Chondrocyte (in vitro differentiated cells): ENCODE data around the gene C4orf54. TPM values are rescaled to one million over a fixed set of nuclear protein-coding genes. Genes with fewer than 3 reads are reported as not detected.

Experiments
- DNase-seq: peaks from one replicate; pipeline ENCODE4 v3.0.0; 2021; ENCODE audit warnings: mixed read lengths, low spot score
- H3K27ac Mint-ChIP-seq: one replicate; pipeline ENCODE4 v1.8.0; 2021; ENCODE audit warnings: mild to moderate bottlenecking, moderate library complexity, mixed read lengths; ENCODE audit not compliant: unreplicated experiment
- H3K27me3 Mint-ChIP-seq: 2 replicates; pipeline ENCODE4 v1.8.0; 2021; ENCODE audit warnings: low read depth, mixed read lengths
- H3K36me3 Mint-ChIP-seq: 2 replicates; pipeline ENCODE4 v1.8.0; 2021; ENCODE audit warnings: low read depth, mixed read lengths
- H3K4me1 Mint-ChIP-seq: 2 replicates; pipeline ENCODE4 v1.8.0; 2021; ENCODE audit warnings: low read depth, mild to moderate bottlenecking, mixed read lengths
- H3K4me3 Mint-ChIP-seq: one replicate; pipeline ENCODE4 v1.8.0; 2021; ENCODE audit warnings: mild to moderate bottlenecking, moderate library complexity, mixed read lengths; ENCODE audit not compliant: unreplicated experiment
- H3K9me3 Mint-ChIP-seq: 2 replicates; pipeline ENCODE4 v1.8.0; 2021; ENCODE audit warnings: low read depth, mixed read lengths
- CTCF ChIP-seq: fragments of 200-600 bp; sonication (generic); IDR thresholded peaks from 2 replicates; pipeline ENCODE4 v1.5.0; 2021; ENCODE audit warnings: antibody characterized with exemption, mild to moderate bottlenecking, moderate library complexity
- total RNA-seq: library from RNA; stranded (reverse); gene quantifications from 3 replicates; pipeline ENCODE4 v1.2.1, GENCODE V29; 2021

The C4orf54 gene
- total RNA-seq, 1 donor from 2014 or later = not detected

- no peak overlapping the region for H3K4me3 Mint-ChIP-seq
- TF ChIP-seq CTCF = no peak
- no peak overlapping the region for H3K27ac Mint-ChIP-seq
- H3K36me3 Mint-ChIP-seq = no peaks in the 10 kb centered on the region
- no peak for DNase-seq
- peaks cover 14% of the 10 kb centered on the region for H3K27me3 Mint-ChIP-seq
- no peaks in the 10 kb centered on the region for H3K9me3 Mint-ChIP-seq
- no peaks in the 10 kb centered on the region for H3K4me1 Mint-ChIP-seq
These were observed 21.2 kb downstream of the C4orf54 start for GRCh38 chr4:99636422-99636821.

- Mint-ChIP-seq H3K4me3 (no peak overlapping the region), H3K9me3 (no peaks in the 10 kb centered on the region), H3K27ac (no peak overlapping the region), H3K36me3 (no peaks in the 10 kb centered on the region), H3K27me3 (peaks cover 14% of the 10 kb centered on the region), H3K4me1 (no peaks in the 10 kb centered on the region)
- no peak for TF ChIP-seq CTCF
- DNase-seq = no peak
These were observed 22.0 kb downstream of the C4orf54 start for GRCh38 chr4:99635601-99636000.

- Mint-ChIP-seq H3K4me1 (no peaks in the 10 kb centered on the region), H3K9me3 (no peaks in the 10 kb centered on the region), H3K36me3 (no peaks in the 10 kb centered on the region)
These were observed 22.8 kb downstream of the C4orf54 start for GRCh38 chr4:99634742-99635360.

GRCh38 chr4:99633772-99634171 is 23.9 kb downstream of the C4orf54 start:
- no peaks in the 10 kb centered on the region for H3K9me3 Mint-ChIP-seq
- H3K27ac Mint-ChIP-seq = no peak overlapping the region
- H3K4me1 Mint-ChIP-seq = no peaks in the 10 kb centered on the region
- no peaks in the 10 kb centered on the region for H3K36me3 Mint-ChIP-seq
- peaks cover 16% of the 10 kb centered on the region for H3K27me3 Mint-ChIP-seq
- TF ChIP-seq CTCF = no peak
- H3K4me3 Mint-ChIP-seq = no peak overlapping the region
- no peak for DNase-seq

More at GRCh38 chr4:99634742-99635360, 22.8 kb downstream of the C4orf54 start:
- Mint-ChIP-seq H3K27ac (no peak overlapping the region), H3K4me3 (no peak overlapping the region), H3K27me3 (peaks cover 18% of the 10 kb centered on the region)
- DNase-seq = no peak
- no peak for TF ChIP-seq CTCF

GRCh38 chr4:99630857-99631360 is 26.7 kb downstream of the C4orf54 start:
- no peak overlapping the region for H3K4me3 Mint-ChIP-seq
- H3K9me3 Mint-ChIP-seq = no peaks in the 10 kb centered on the region
- no peak for DNase-seq
- H3K27me3 Mint-ChIP-seq = peaks cover 20% of the 10 kb centered on the region
- no peaks in the 10 kb centered on the region for H3K36me3 Mint-ChIP-seq
- no peak for TF ChIP-seq CTCF
- H3K4me1 Mint-ChIP-seq = no peaks in the 10 kb centered on the region
- H3K27ac Mint-ChIP-seq = no peak overlapping the region
